SU-DHL-6 (cell line): ENCODE results near the gene ASGR2.
"Not testable (repeated sequence)": the region's sequence is repeated elsewhere in the genome, so short reads cannot be mapped to it uniquely, and the experiment has no call there.

Experiments
- H2AFZ ChIP-seq: fragments of 200-600 bp; sonication (generic); 2 replicates; pipeline ENCODE4 v1.6.1; 2014; ENCODE audit warnings: low read depth, mild to moderate bottlenecking, moderate library complexity, mixed read lengths, antibody characterized with exemption, low read length; ENCODE audit not compliant: severe bottlenecking
- H3F3A ChIP-seq: fragments of 200-600 bp; shearing (Covaris generic); 2 replicates; pipeline ENCODE4 v1.6.0; 2016; ENCODE audit warnings: antibody characterized with exemption, mild to moderate bottlenecking; ENCODE audit not compliant: insufficient read depth
- H3K27ac ChIP-seq: fragments of 200-600 bp; sonication (generic); 2 replicates; pipeline ENCODE4 v1.5.1; 2016; ENCODE audit warnings: low read depth, mild to moderate bottlenecking, low read length, moderate library complexity, mixed read lengths
- H3K27me3 ChIP-seq: fragments of 200-600 bp; sonication (generic), shearing (Covaris generic); 2 replicates; pipeline ENCODE4 v1.6.0; 2014; ENCODE audit warnings: mild to moderate bottlenecking, low read length
- H3K36me3 ChIP-seq: fragments of 200-600 bp; sonication (generic); 2 replicates; pipeline ENCODE4 v1.6.1; 2014; ENCODE audit warnings: mild to moderate bottlenecking, low read length, mixed read lengths
- H3K4me2 ChIP-seq: fragments of 300-600, 200-600 bp; shearing (Covaris generic), sonication (generic); 2 replicates; pipeline ENCODE4 v1.6.0; 2014; ENCODE audit warnings: low read length, low read depth, mild to moderate bottlenecking; ENCODE audit not compliant: poor library complexity, severe bottlenecking
- H3K4me3 ChIP-seq: fragments of 200-600 bp; sonication (generic); 2 replicates; pipeline ENCODE4 v1.5.1; 2014; ENCODE audit warnings: antibody characterized with exemption, low read length, mild to moderate bottlenecking, mixed read lengths; ENCODE audit not compliant: insufficient read depth, poor library complexity, severe bottlenecking
- H3K79me2 ChIP-seq: fragments of 200-600 bp; sonication (generic); 2 replicates; pipeline ENCODE4 v1.6.1; 2014; ENCODE audit warnings: mild to moderate bottlenecking, low read length, moderate library complexity; ENCODE audit not compliant: insufficient read depth
- H3K9ac ChIP-seq: fragments of 200-600 bp; sonication (generic); 2 replicates; pipeline ENCODE4 v1.7.0; 2014; ENCODE audit warnings: mild to moderate bottlenecking, low read length
- H3K9me2 ChIP-seq: fragments of 200-600 bp; sonication (generic); replicated peaks from 2 replicates; pipeline ENCODE4 v1.6.1; 2014; ENCODE audit warnings: low read length; ENCODE audit not compliant: insufficient read depth
- H3K9me3 ChIP-seq: fragments of 200-600 bp; sonication (generic); 2 replicates; pipeline ENCODE4 v1.6.1; 2014; ENCODE audit warnings: low read length, mixed read lengths; ENCODE audit not compliant: insufficient read depth
- H4K20me1 ChIP-seq: fragments of 200-600 bp; sonication (generic); 2 replicates; pipeline ENCODE4 v1.6.1; 2014; ENCODE audit warnings: low read depth, mild to moderate bottlenecking, antibody characterized with exemption, low read length, moderate library complexity, mixed read lengths
- CTCF ChIP-seq: fragments of 200-600 bp; sonication (generic); IDR thresholded peaks from one replicate; pipeline ENCODE4 v1.5.1; 2017; ENCODE audit warnings: antibody characterized with exemption, mild to moderate bottlenecking, low read length, moderate library complexity; ENCODE audit not compliant: insufficient read depth, poor library complexity, severe bottlenecking
- EZH2phosphoT487 ChIP-seq: fragments of 200-600 bp; sonication (generic), shearing (Covaris generic); conservative IDR thresholded peaks from 2 replicates; pipeline ENCODE4 v1.6.1; 2018; ENCODE audit warnings: mild to moderate bottlenecking, antibody characterized with exemption, low read length, moderate library complexity, mixed read lengths

Gene ASGR2

GRCh38 chr17:7102421-7102820 lies 12.2 kb downstream of the ASGR2 start:
- Histone ChIP-seq H3K4me2 (no peak overlapping the region), H3K27me3 (no peaks in the 10 kb centered on the region), H3K4me3 (no peak overlapping the region), H3K79me2 (no peaks in the 10 kb centered on the region), H3K9me2 (no peaks in the 10 kb centered on the region), H3K9ac (no peak overlapping the region), H2AFZ (no peak overlapping the region), H3F3A (no peaks in the 10 kb centered on the region), H3K27ac (no peak overlapping the region), H4K20me1 (no peaks in the 10 kb centered on the region), H3K9me3 (no peaks in the 10 kb centered on the region), H3K36me3 (no peaks in the 10 kb centered on the region)
- TF ChIP-seq CTCF (no peak), EZH2phosphoT487 (no peak)

- no peak overlapping the region for H3K4me3 ChIP-seq
- H3F3A ChIP-seq, result no peaks in the 10 kb centered on the region
- no peak overlapping the region for H3K4me2 ChIP-seq
- H3K79me2 ChIP-seq, result no peaks in the 10 kb centered on the region
- no peak overlapping the region for H3K27ac ChIP-seq
- H4K20me1 ChIP-seq, result no peaks in the 10 kb centered on the region
- no peak overlapping the region for H2AFZ ChIP-seq
- no peaks in the 10 kb centered on the region for H3K9me2 ChIP-seq
- TF ChIP-seq CTCF (no peak), EZH2phosphoT487 (no peak)
- no peaks in the 10 kb centered on the region for H3K27me3 ChIP-seq
- H3K9ac ChIP-seq, result no peak overlapping the region
- H3K36me3 ChIP-seq, result no peaks in the 10 kb centered on the region
- no peaks in the 10 kb centered on the region for H3K9me3 ChIP-seq
These were observed 13.1 kb downstream of the ASGR2 start for GRCh38 chr17:7101531-7101930.

- H3K27me3 ChIP-seq, H3K9ac ChIP-seq, H3K4me2 ChIP-seq: not testable (repeated sequence)
These were observed 13.8 kb downstream of the ASGR2 start for GRCh38 chr17:7100641-7101379.

GRCh38 chr17:7098802-7099459 lies 15.7 kb downstream of the ASGR2 start:
- Histone ChIP-seq H3F3A (no peaks in the 10 kb centered on the region), H3K27me3 (0 out of 2 replicates have a peak, but pooled peaks cover 2% of the 10 kb centered on the region), H3K27ac (no peak overlapping the region), H3K4me2 (no peak overlapping the region), H3K9ac (no peak overlapping the region), H2AFZ (no peak overlapping the region), H3K9me3 (no peaks in the 10 kb centered on the region), H4K20me1 (no peaks in the 10 kb centered on the region), H3K79me2 (no peaks in the 10 kb centered on the region), H3K4me3 (no peak overlapping the region), H3K9me2 (no peaks in the 10 kb centered on the region), H3K36me3 (no peaks in the 10 kb centered on the region)
- no peak for TF ChIP-seq EZH2phosphoT487
- TF ChIP-seq CTCF, result no peak

More at GRCh38 chr17:7100641-7101379, 13.8 kb downstream of the ASGR2 start:
- not testable (repeated sequence) for H3K4me3 ChIP-seq, H3K9me2 ChIP-seq, H3K36me3 ChIP-seq, H3K27ac ChIP-seq, H3K9me3 ChIP-seq, H4K20me1 ChIP-seq, H3K79me2 ChIP-seq, H3F3A ChIP-seq, H2AFZ ChIP-seq
